GM20431 (cell line): ENCODE data around the gene HEMK1.

Source experiments
- in situ Hi-C: fragments of 300-500 bp; cut with MseI, MboI; formaldehyde crosslinking; loops from one replicate; pipeline ENCODE4 v1.15.0; 2020; ENCODE audit warnings: low sequenced_read_pairs; ENCODE audit not compliant: unreplicated experiment

Gene HEMK1

DNA sequence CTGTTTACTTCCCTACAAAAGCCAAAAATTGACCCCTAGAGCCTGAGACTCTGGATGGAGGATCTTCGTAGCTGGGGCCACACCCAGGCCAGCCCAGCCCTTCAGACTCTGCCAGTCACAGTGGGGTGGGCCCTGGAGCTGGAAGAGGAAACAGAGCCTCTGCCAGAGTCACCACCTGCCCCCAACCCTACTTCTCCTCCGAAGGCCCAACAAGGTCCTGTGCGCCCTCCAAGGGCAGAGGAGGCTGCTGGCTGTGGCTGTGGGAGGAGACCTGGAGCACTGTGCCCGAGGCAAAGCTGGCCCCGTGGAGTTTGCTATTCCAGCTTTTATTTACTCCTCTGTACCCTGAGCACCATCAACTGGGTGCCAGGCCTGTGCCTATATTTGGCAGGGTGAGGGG, 23.2 kb downstream of the HEMK1 start:
- in situ Hi-C loops: no loop called here

DNA sequence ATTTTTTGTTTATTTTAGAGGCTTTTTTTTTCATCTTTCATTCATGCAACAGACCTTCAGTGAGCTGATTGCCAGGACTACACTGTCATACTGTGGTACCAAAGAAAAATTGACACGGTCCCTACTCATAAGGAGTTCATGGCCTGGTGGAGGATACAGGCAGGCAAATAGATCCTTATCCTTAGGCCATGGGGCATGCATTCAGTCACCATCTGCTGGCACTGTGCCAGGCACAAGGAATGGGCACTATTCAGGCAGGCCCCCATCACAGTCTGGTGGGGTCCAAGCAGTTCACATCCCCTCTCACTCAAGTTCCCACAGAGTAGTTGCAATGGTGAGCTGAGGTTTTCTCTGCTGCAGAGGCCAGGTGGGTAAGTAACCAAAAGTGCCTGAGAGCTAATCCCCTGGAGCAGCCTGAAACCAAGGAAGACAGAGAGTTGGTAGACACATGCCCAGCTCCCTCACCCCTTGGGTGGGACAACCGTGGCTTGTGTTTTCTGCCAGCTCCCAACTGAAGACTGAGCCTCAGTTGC, 25.0 kb downstream of the HEMK1 start:
- in situ Hi-C loops: no loop called here

DNA sequence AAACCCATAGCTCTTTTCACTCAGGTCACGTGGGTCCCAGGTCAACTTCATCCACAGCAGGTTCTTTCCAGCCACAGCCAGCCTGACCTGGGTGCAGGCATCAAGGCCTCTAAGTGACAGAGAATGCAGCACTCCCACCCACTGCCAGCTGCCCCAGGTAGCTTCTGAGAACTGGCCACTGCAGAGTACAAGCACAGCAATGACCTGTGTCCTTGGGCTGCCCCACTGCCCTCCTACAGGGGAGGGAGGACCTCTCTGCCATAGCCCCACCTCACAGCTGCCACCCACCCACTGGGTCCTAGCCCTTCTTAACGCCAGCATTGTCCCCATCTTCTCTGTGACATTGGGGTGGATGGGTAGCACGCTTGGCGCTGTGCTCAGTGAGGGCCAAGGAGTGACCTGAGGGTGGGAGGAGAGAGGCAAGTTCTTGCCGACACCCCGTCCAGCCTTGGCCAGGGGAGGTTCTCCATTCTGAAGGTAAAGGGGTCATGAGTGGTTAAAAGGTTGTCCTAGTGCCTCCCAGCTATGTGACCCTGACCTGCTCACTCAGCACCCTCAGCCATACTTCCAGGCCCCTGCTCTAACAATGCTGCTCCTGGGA, 29.9 kb downstream of the HEMK1 start:
- in situ Hi-C loops: no loop called here

DNA sequence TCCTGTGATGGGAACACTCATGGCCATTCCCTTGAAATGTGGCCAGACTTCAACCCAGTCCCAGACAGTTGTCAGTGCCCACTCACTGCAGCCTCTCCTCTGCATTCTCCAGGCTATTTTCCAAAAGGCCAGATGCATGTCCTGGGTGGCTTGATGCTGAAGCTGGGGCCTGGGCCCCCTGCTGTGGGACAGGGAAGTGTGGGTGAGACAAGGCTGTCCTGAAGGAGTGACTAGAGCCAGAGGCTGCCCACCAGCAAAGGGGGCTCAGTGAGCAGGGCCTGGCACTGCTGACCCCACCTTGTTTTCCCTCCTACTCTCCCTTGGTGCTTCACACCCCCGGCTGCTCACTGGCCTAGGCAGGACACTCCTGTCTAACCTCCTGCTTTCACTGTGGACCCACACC, 30.4 kb downstream of the HEMK1 start:
- in situ Hi-C loops: no loop called here

DNA sequence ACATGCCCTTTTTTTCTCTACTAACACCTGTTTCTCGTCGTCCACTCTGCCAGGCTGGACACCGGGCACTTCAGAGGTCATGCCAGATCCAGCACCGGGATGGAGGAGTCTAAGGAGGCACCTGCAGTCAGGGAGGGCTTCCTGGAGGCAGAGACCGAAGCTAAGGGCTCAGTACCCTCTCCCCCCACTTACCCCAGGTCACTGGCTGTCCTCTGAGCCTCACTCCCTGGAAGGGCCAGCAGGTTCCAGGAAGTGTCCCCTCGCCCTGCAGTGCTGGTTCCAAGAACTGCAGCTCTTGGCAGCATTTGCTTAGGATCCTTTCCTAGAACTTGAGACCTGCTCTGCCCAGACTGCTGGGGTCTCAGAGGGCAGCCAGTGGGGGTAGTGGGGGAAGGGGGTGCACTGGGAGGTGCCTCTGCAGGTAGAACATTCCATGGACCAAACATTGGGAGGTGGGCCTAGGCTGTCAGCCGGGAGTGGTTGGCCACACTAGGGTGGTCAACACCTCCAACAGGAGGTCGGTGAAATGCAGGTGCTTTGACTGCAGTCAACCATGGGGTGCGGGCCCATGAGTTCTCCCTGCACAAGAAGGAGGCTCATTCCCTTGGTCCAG, 30.9 kb downstream of the HEMK1 start:
- in situ Hi-C loops: no loop called here

DNA sequence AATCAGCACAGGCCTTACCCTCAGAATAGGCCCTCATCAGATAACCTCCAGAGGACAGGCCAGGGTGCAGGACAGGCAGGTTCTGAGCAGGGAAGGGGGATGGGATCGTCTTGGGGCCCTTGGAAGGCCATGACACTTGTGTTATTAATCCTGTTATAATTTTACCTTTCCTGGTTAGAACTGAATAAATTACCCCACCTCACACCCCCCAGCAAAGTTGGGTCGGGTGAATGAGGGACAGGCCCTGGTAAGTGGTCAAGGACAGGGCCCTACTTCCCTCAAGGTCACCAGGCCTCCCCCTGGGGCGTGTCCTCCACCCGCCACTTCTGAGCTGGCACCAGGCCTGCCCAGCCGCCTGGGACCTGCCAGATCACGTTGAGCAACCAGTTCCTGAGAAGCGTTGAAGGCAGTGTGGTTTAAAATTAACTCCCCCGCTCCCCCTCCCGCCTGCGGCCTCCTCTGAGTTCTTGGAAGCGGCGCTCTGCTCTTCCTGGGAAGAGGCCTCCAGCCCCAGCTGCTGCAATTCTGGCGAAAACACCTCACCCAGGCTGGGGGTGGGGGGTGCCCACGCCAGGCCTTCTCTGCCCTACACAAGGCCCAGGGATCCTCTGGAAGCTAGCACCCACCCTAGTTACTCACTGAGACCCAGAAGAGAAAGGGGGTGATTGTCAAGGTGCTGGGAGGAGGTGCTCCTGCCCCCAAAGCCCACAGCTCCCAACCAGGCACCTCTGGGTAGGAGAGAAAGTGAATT, 31.7 kb downstream of the HEMK1 start:
- in situ Hi-C loops: no loop called here

DNA sequence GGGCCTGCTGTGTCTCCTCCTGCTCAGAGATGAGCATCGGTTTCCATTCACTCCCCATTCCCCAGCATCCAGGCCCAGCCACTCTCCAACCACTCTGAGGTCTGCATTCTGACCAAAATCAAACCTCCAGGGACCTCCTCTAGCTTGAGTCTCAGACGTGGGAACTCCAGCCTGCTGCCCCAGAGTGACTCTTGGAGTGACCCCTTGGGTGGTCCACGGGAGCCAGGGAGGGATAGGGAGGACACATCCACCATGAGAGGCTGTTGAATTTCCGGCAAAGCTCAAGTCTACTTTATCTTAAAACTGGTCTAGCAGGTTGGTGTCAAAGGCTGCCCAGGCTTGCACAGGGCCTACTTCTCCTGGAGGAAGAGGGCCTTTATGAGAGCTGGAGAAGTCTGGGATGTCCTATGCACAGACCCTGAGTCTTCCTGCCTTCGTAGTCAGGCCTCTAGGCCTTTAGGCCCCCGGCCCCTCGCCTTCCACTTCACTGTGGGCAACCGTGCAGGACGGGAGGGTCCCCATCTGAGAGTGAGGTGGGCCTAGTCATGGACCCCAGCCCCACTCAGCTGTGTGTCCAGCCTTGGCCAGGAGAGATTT, 33.4 kb downstream of the HEMK1 start:
- in situ Hi-C loops: no loop called here

DNA sequence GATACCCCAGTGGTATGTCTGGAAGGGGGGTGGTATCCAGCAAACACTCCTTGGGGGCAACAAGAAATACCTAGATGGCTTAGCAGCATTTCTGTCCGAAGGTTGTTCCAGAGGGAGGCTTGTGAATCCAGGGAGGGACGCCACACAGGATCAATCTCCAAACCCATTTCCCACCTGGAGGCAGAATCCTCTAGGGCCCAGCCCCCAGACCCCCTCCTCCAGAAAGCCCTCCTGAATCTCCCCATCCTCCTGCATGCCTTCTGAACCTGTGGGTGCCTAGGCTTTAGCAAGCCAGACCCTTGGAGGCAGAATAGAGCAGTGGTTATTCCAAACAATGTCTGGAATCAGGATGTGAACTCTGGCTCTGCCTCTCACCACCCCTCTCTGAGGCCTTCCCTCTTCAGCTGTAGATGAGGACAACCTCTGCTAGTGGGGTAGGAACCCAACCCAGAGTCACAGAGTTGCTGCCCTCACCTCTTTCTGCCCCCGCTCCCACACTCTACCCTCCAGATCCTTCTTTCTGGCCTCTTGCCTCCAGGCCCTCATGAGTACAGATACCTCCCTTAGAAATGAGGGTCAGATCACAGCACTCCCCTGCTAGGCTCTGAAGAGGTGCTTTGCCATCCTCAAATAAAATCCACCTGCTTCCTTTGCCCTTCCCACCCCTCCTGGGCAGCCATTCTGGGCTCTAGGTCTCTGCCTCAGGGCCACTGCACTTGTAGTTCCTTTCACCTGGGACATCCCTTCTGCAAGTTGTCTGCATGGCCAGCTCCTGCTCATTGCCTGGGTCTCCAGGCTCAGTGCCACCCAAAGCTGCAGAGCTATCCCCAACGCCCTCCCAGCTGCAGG, 34.2 kb downstream of the HEMK1 start:
- in situ Hi-C loops: no loop called here

DNA sequence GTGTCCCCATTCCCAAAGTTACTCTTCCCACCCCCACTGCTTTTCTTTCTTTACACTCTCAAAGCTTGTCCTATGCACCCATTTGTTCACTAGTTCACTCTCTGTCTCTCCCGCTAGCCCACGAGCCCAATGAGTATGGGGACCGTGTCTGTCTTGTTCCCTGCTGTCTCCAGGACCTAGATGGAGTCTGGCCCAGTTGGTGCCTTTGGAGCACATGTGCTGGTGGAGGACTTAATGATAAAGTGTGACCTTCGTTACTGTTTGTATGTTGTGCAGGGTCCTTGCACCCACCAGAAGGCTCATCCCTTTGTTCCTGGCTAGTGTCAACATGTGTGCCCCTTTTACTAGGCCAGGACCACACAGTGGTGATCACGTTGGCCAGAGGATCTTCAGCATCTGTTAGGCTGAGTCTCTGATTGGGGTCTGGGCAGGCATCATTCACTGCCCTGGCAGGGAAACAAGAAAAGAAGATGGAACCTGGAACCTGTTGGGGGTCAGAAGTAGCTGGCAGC, 34.8 kb downstream of the HEMK1 start:
- in situ Hi-C loops: no loop called here

DNA sequence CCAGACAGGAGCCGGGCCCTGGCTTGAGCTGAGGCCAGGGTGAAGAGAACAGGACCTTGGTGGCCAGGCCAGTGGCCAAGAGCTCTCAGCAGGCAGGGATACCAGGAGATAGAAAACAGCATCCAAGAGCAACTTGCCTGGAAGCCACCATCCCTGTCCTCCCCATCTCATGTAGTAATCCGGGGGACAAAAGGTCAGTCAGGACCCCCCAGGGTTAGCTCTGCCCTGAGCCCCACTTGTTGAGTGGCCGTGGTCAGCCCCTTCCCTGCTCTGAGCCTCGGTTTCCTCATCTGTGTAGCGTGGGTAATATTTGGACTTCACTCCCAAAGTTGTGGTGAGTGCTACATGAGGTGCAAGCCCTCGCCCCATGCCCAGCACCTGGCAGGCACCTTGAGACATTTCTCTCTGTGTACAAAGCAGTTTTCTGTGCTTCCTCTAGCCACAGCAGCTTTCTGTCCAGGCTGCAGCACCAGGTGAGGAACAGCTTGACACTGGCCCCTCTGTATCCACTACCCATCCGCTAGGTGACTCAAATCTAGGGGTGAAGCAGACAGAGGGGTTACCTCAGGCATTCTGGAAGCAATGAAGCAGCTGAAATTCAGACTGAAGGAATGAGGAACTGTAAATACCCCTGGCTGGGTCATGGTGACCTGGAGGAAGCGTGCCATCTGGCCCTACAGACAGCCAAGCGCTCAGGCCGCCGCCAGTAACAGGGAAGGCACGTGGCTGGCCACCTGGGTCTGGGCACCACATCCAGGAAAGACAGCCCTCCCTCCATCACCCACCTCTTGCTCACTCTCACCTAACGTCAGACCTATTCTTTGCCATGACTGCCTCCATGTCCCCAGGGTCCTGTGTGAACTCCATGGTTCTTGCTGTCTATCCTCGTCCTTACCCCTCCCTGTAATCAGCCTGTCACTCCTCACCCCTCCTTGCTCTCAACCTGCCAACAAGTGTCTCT, 35.6 kb downstream of the HEMK1 start:
- in situ Hi-C loops: no loop called here

DNA sequence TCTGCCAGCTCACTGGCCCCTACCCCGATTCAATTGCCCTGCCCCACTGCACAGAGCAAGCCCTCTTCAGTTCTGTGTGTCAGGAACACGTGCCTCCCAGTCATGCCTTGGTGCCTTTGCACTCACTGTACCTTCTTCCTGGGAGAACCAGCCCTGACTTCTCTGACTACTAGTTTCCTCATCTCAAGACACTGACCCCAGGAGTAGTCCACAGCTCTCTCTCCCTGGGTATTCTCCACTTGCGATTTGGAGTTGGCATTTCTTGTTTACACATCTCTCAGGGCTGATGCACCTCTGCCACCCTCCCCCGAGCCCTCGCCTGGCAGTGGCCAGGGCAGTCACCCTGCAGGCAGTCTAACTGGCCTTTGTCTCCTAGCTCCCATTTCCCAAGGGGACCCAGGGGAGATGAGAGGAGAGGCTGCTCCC, 36.6 kb downstream of the HEMK1 start:
- in situ Hi-C loops: no loop called here

DNA sequence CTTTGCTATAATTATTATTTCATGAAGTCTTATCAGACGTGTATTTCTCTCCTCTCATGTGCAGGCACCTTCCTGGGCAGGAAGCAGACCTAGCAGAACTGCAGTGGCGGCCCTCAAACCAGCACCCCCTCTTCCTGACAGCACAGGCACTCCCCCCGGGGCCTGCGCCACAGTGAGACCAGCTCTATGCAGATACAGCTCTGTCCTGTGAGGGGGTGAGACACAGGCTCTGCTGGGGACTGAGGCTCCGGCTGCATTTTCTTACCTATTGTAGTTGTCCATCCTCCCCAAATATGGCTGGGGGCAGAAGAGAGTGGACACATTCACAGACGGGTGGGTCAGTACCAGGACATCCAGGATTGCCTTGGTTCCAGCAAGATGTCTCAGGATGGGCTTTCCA, 37.3 kb downstream of the HEMK1 start:
- in situ Hi-C loops: no loop called here

DNA sequence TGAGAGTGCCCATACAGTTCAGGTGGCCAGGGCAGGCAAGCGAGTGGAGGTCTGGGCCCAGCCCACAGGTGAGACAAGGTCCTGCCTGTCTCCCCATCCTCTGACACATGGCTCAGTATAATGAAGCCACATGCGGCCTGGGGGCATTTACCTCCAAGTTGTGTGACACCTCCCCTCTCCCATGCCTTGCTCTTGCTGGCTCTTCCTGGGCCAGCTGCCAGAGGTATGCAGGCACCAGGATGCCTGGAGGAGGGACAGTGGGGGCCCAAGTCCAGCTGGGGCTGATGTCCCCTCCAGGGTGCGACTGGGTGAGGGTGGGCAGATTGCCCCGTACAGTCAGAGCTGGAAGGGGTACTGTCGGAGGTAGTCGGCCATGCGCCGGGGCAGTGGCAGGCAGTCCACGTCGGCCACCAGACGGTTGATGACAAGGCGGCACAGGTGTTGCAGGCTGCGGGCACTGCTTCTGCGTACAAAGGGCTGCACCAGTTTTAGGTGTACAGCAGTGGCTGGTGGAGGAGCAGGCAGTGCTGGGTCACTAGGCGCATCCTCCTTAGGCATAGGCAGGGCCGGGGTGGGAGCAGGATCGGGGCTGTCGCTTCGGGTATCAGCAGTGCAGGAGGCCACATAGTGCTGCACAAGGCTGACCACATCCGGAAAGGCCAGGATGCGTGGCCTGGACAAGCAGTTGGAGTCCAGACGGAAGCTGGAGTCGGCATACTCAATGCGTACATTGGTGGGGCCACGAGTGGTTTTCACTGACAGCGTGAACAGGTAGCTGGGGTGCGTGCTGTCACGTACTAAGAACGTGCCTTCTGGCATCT, 38.2 kb downstream of the HEMK1 start:
- in situ Hi-C loops: no loop called here

DNA sequence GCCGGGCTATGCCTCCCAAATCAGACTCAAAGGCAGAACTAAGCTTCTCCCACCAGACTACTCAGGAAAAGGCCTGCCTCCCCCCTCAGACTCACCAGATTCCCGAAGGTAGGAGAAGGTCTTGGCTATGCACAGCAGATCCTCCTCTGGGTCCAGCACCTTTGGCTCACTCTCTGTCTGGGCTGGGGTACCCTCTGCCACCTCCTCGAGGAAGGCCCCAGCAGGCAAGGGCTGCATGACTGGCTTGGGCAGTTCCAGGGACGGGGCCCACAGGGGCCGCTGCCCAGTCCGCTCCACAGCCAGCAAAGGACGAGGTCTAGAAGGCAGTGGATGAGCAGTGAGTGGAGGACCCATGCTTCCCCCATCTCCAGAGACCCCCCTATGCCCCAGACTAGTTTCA, 39.0 kb downstream of the HEMK1 start:
- in situ Hi-C loops: no loop called here

DNA sequence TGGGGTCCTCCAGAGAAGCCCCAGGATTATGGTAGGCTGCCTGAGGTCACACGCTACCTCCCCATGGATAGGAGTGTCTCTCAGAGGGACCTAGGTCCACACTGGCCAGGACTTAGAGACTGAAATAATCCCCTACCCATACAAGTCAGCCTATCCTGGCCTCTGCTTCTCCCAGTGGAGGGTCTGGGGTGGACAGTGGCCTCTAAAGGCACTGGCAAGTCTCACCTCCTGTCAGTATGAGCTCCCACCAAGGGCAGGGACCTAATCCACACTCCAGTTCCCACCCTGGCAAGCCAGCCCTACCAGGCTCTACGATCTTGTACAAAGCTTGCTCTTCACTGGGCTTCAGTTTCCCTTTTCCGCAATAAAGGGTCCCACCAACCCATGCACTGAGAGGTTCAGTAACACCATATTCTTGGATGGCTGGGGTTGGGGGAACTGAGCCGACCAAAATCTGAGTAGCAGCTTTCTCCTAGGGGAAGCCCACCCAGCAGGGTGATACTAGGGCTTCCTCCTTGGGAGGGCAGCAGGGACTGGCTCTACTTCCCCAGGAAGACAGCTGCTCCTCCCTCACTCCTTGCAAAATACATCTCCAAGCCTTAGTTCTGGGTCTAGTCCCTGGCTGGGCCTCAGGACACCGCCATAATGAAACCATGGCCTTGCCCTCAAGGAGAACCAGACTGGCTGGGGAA, 39.9 kb downstream of the HEMK1 start:
- in situ Hi-C loops: no loop called here

DNA sequence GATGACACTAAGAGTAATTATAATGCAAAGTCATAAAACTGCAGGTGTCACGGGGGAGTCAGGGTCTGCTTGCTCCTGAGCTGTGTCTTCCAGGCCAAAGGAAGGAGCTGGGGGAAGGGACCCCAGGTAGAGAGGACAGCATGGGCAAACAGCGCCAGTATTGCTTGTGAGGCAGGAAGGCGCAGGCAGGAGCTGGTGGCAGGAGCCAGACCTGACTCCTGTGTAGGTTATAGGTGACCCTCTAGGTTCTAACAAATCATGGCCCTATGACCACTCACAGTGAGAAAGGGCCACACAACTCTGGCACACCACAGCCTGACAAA, 40.4 kb downstream of the HEMK1 start:
- in situ Hi-C loops: loop anchor here (10.0 kb wide), 2 partner anchors 85 to 765 kb away; no protein-coding TSS in a partner anchor

DNA sequence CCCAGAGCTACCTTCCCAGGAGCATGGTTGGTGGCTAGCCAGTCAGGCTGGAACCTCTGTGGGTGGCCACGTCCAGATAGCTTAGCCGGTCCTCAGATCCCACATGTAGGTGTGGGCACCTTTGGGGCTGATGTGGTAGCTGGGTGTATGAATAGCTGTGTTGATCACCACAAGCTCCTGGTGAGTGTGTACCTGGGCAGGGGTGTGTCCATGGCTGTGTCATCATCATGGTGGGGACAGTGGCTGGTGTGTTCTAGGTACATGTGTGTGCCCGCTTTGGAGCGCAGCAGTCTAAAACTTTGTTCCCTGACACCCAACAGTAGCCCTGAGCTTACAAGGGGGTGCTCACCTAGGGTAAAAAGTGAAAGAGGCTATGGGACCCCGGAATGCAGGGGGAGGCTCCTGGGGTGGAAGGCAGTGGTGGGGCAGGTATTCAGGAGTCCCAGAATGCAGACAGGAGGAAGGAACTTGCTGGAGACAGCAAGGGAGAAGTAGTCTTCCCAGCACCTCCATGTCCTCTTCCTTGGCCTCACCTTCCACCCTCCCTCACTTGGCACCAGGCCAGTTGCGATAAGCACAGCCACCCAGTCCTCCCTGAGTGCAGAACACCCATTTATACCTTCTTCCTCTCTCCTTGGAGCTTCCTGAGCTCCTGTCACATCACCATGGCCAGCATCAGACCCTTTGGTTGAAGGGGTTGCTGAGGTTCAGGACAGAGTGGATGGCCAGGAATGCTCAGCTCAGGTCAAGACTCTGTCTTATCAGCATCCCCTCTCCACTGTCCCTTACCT, 41.1 kb downstream of the HEMK1 start:
- in situ Hi-C loops: loop anchor here (10.0 kb wide), 2 partner anchors 86 to 764 kb away; no protein-coding TSS in a partner anchor
